PC-9 (cell line): ENCODE measurements around the gene NECTIN1. TPM values are rescaled to one million over a fixed set of nuclear protein-coding genes. Genes with fewer than 3 reads are reported as not detected.

Source experiments
- BruUV-seq: library from RNA; stranded (reverse); fragments of 400-500 nt; replicated peaks from 2 replicates; lab custom pipeline; 2021; lab: Mats Ljungman, UMichigan
- CTCF ChIA-PET: fragments of 300-600 bp; sonication (Branson Sonifier 250); formaldehyde crosslinking; loops from one replicate; lab custom pipeline; 2022; ENCODE audit warnings: antibody characterized with exemption; lab: Charles Lee
- POLR2A ChIA-PET: fragments of 300-600 bp; sonication (Branson Sonifier 250); formaldehyde crosslinking; loops from one replicate; lab custom pipeline; 2022; ENCODE audit warnings: antibody characterized with exemption; ENCODE audit not compliant: unreplicated experiment; lab: Charles Lee
- DNase-seq, 2 experiments: peaks; one replicate each; pipeline versions ENCODE4 v3.0.0 to v3.0.0-alpha.2; 2015 to 2022; ENCODE audit warnings: mixed read lengths in 1 of 2
- H2AFZ ChIP-seq: fragments of 200-600 bp; sonication (generic); 2 replicates; pipeline ENCODE4 v1.8.1; 2017; ENCODE audit warnings: antibody characterized with exemption
- H3F3A ChIP-seq: fragments of 200-600 bp; sonication (generic); 2 replicates; pipeline ENCODE4 v1.8.1; 2017; ENCODE audit warnings: antibody characterized with exemption, mild to moderate bottlenecking, low read depth; ENCODE audit not compliant: insufficient read depth
- H3K27ac ChIP-seq: fragments of 200-600 bp; sonication (generic); 2 replicates; pipeline ENCODE4 v1.6.1; 2016; ENCODE audit warnings: mixed run types
- H3K27me3 ChIP-seq: fragments of 200-600 bp; sonication (generic); 2 replicates; pipeline ENCODE4 v1.6.1; 2016; ENCODE audit warnings: low read depth, mixed run types; ENCODE audit not compliant: insufficient read depth
- H3K36me3 ChIP-seq: fragments of 200-600 bp; sonication (generic); 2 replicates; pipeline ENCODE4 v1.6.1; 2016; ENCODE audit warnings: low read depth, mixed run types
- H3K4me1 ChIP-seq: fragments of 200-600 bp; sonication (generic); replicated peaks from 2 replicates; pipeline ENCODE4 v1.6.1; 2016; ENCODE audit warnings: mixed run types; ENCODE audit not compliant: insufficient read depth
- H3K4me2 ChIP-seq: fragments of 200-600 bp; sonication (generic); 2 replicates; pipeline ENCODE4 v1.6.1; 2017; ENCODE audit warnings: mixed run types
- H3K4me3 ChIP-seq: fragments of 200-600 bp; sonication (generic); 2 replicates; pipeline ENCODE4 v1.6.1; 2016; ENCODE audit warnings: mixed run types
- H3K79me2 ChIP-seq: fragments of 200-600 bp; sonication (generic); 2 replicates; pipeline ENCODE4 v1.6.1; 2017; ENCODE audit warnings: low read depth, mixed run types
- H3K9me2 ChIP-seq: fragments of 200-600 bp; sonication (generic); 2 replicates; pipeline ENCODE4 v1.8.1; 2017; ENCODE audit warnings: mild to moderate bottlenecking; ENCODE audit not compliant: insufficient read depth
- H3K9me3 ChIP-seq: fragments of 200-600 bp; sonication (generic); 2 replicates; pipeline ENCODE4 v1.8.1; 2016; ENCODE audit warnings: low read depth; ENCODE audit not compliant: insufficient read depth
- H4K20me1 ChIP-seq: fragments of 200-600 bp; sonication (generic); 2 replicates; pipeline ENCODE4 v1.8.1; 2017; ENCODE audit not compliant: insufficient read depth
- CTCF ChIP-seq: fragments of 200-600 bp; sonication (generic); conservative IDR thresholded peaks from 2 replicates; pipeline ENCODE4 v1.6.1; 2017; ENCODE audit warnings: mixed run types, antibody characterized with exemption, mild to moderate bottlenecking, moderate library complexity
- EZH2 ChIP-seq: fragments of 200-600 bp; sonication (generic); IDR thresholded peaks from 2 replicates; pipeline ENCODE4 v1.8.0; 2017; ENCODE audit warnings: antibody characterized with exemption, low read depth
- intact Hi-C: fragments of 100-400 bp; cut with micrococcal nuclease; formaldehyde crosslinking; loops from one replicate; pipeline ENCODE4 v1.10.0; 2022; ENCODE audit not compliant: unreplicated experiment
- total RNA-seq: library from RNA; stranded (reverse); gene quantifications from 2 replicates; pipeline ENCODE4 v1.2.3, GENCODE V29; 2021

Gene NECTIN1
- total RNA-seq, 1 experiment from 2014 or later = 17.6 TPM

- CTCF ChIA-PET = no interaction called here
- TF ChIP-seq CTCF = no peak
- no peak for TF ChIP-seq EZH2
- Histone ChIP-seq H3K27ac (no peak overlapping the region), H3K4me2 (no peak overlapping the region), H3K9me2 (no peaks in the 10 kb centered on the region), H3K36me3 (no peaks in the 10 kb centered on the region), H3K9me3 (no peaks in the 10 kb centered on the region), H3K27me3 (peaks cover 60% of the 10 kb centered on the region), H3K79me2 (no peaks in the 10 kb centered on the region), H3F3A (no peaks in the 10 kb centered on the region), H3K4me1 (no peaks in the 10 kb centered on the region), H4K20me1 (no peaks in the 10 kb centered on the region), H2AFZ (no peak overlapping the region), H3K4me3 (no peak overlapping the region)
- POLR2A ChIA-PET = no interaction called here
- intact Hi-C loops = no loop called here
- no TSS peak for BruUV-seq
- DNase-seq = no peak
Measured at GRCh38 chr11:119739021-119739703, 10.2 kb upstream of the NECTIN1 start.

GRCh38 chr11:119738059-119738439 is 9.0 kb upstream of the NECTIN1 start:
- ChIA-PET CTCF (no interaction called here), POLR2A (no interaction called here)
- Histone ChIP-seq H3K4me2 (no peak overlapping the region), H3F3A (no peaks in the 10 kb centered on the region), H4K20me1 (no peaks in the 10 kb centered on the region), H3K27me3 (peaks cover 59% of the 10 kb centered on the region), H2AFZ (no peak overlapping the region), H3K36me3 (no peaks in the 10 kb centered on the region), H3K9me3 (no peaks in the 10 kb centered on the region), H3K4me3 (no peak overlapping the region), H3K9me2 (no peaks in the 10 kb centered on the region), H3K79me2 (no peaks in the 10 kb centered on the region), H3K4me1 (no peaks in the 10 kb centered on the region), H3K27ac (no peak overlapping the region)
- intact Hi-C loops = no loop called here
- no peak for DNase-seq
- TF ChIP-seq EZH2 = no peak
- no peak for TF ChIP-seq CTCF
- BruUV-seq = no TSS peak

DNA sequence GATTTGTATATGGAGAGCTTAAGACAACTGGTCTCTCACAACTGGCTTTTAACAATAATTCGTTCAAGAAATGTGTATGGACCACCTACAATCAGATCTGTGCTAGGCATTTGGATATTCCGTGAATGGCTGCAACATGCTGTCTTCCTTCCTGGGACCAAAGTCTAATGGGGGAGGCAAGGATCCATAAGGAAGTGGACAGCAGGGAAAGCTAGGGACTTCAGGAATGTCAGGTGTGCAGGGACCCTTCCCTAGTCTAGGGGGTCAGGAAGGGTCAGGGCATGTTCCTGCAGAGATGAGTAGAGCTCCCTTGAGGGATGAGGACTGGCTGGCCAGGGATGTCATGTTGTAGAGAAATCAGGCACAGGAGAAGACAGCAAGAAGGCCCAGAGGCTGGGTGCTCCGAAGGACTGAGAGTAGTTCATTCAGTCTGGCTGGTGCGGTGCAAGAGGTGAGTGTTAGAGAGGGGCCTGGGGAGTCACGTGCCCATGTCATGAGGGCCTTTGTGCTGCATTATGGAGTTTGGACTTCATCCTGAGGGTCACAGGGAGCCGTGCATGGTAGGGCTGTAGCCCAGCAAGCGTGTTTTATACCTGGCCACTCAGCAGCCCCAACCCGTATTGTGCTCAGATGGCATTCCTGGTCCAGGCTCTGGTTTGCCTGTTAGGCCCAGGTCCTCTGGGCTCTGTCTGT is 8.5 kb upstream of the NECTIN1 start:
- Histone ChIP-seq H3K79me2 (no peaks in the 10 kb centered on the region), H3K27me3 (peaks cover 55% of the 10 kb centered on the region), H3K4me2 (no peak overlapping the region), H4K20me1 (no peaks in the 10 kb centered on the region), H3K36me3 (no peaks in the 10 kb centered on the region), H3K9me2 (no peaks in the 10 kb centered on the region), H3K27ac (no peak overlapping the region), H2AFZ (no peak overlapping the region), H3K4me1 (no peaks in the 10 kb centered on the region), H3K4me3 (no peak overlapping the region), H3F3A (no peaks in the 10 kb centered on the region), H3K9me3 (no peaks in the 10 kb centered on the region)
- TF ChIP-seq CTCF = no peak
- no peak for TF ChIP-seq EZH2
- CTCF ChIA-PET = no interaction called here
- POLR2A ChIA-PET = no interaction called here
- BruUV-seq = no TSS peak
- intact Hi-C loops = no loop called here
- no peak for DNase-seq
